Measurements from ENCODE around the gene RELN. TPM values are rescaled to one million over a fixed set of nuclear protein-coding genes. Genes with fewer than 3 reads are reported as not detected.

Gene RELN
- total RNA-seq, 1 experiment from 2014 or later = 0.02 TPM

DNA sequence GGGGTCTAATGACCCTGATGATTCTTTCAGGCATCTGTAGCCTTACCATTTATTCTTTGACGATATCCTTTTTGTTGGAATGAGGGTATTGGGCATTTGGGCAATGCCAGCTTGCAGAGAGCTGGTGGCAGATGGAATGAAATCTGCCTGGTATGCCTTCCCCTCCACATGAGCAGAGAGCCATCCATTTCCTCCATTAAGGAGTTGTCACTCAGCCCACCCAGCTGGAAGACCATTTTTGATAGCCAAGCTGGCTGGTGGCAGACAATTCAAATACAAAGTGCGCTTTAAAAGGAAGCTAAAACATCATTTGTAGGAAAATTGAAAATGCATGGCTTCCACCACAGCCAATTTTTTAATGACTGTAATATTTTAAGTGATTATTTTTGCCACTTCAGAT is 303.4 kb downstream of the RELN start:
- Histone ChIP-seq H2BK120ac (ENCODE audit: low read depth, low read length, poor library complexity, severe bottlenecking) (no peak overlapping the region), H2AFZ (ENCODE audit: low read length) (no peak overlapping the region), H2BK15ac (ENCODE audit: low read depth, low read length) (no peak overlapping the region), H3K79me1 (ENCODE audit: insufficient read depth, low read depth, low read length, poor library complexity, severe bottlenecking) (no peaks in the 10 kb centered on the region), H3K27ac (ENCODE audit: insufficient read length, low read depth, low read length) (no peak overlapping the region), H3K18ac (ENCODE audit: insufficient read length, low read depth, low read length) (no peak overlapping the region), H4K5ac (ENCODE audit: insufficient read length, low read depth, low read length) (no peak overlapping the region), H2BK5ac (ENCODE audit: insufficient read length, low read length) (no peak overlapping the region), H3K4me2 (ENCODE audit: insufficient read depth, insufficient read length, low read length) (no peak overlapping the region), H4K8ac (replicated peaks; ENCODE audit: insufficient read length, low read depth, low read length) (no peak overlapping the region), H4K91ac (ENCODE audit: insufficient read length, low read depth, low read length) (no peak overlapping the region), H3K56ac (ENCODE audit: insufficient read length, low read depth, low read length) (no peak overlapping the region), H3K4ac (ENCODE audit: low read depth, low read length) (no peak overlapping the region), H3K9me3 (ENCODE audit: control insufficient read depth, low read depth, low read length) (no peaks in the 10 kb centered on the region), H2BK20ac (ENCODE audit: low read depth, low read length, poor library complexity, severe bottlenecking) (no peak overlapping the region), H3K79me2 (ENCODE audit: insufficient read depth, low read length) (no peaks in the 10 kb centered on the region), H3K23me2 (ENCODE audit: insufficient read length, low read depth, low read length, poor library complexity, severe bottlenecking) (no peaks in the 10 kb centered on the region), H3K14ac (ENCODE audit: insufficient read depth, low read length) (no peak overlapping the region), H3K9ac (ENCODE audit: extremely low read depth, insufficient read length, low read length) (no peak overlapping the region), H4K20me1 (ENCODE audit: control insufficient read depth, insufficient read depth, insufficient read length) (no peaks in the 10 kb centered on the region), H3T11ph (ENCODE audit: low read length) (no peak overlapping the region), H3K27me3 (ENCODE audit: insufficient read depth, low read length) (no peaks in the 10 kb centered on the region), H3K23ac (ENCODE audit: insufficient read length, low read depth, low read length) (no peak overlapping the region), H2AK5ac (ENCODE audit: insufficient read length, low read length) (no peak overlapping the region), H3K4me1 (ENCODE audit: insufficient read depth, low read length) (no peaks in the 10 kb centered on the region), H2BK12ac (ENCODE audit: insufficient read length, low read depth, low read length) (no peak overlapping the region)
- H3K36me3 Mint-ChIP-seq (ENCODE audit: insufficient read depth in 1 of 3, low read depth in 3 of 3) = no peaks in the 10 kb centered on the region
- H3K4me3 Mint-ChIP-seq = no peak overlapping the region
- DNase-seq = no peak
- TF ChIP-seq, protein P1, sequence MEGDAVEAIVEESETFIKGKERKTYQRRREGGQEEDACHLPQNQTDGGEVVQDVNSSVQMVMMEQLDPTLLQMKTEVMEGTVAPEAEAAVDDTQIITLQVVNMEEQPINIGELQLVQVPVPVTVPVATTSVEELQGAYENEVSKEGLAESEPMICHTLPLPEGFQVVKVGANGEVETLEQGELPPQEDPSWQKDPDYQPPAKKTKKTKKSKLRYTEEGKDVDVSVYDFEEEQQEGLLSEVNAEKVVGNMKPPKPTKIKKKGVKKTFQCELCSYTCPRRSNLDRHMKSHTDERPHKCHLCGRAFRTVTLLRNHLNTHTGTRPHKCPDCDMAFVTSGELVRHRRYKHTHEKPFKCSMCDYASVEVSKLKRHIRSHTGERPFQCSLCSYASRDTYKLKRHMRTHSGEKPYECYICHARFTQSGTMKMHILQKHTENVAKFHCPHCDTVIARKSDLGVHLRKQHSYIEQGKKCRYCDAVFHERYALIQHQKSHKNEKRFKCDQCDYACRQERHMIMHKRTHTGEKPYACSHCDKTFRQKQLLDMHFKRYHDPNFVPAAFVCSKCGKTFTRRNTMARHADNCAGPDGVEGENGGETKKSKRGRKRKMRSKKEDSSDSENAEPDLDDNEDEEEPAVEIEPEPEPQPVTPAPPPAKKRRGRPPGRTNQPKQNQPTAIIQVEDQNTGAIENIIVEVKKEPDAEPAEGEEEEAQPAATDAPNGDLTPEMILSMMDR (conservative IDR thresholded peaks at IDR 0.05) = no peak
- H3K27me3 Mint-ChIP-seq (ENCODE audit: low read depth) = peaks cover 2% of the 10 kb centered on the region; the same call in 1 of the 2 replicates
- no peaks in the 10 kb centered on the region for H3K4me1 Mint-ChIP-seq
- no CpG with 5 or more reads among the region's 2 CpGs for WGBS (ENCODE audit: extremely low coverage, insufficient read length, low lambda C conversion rate)
- no peaks in the 10 kb centered on the region for H3K9me3 Mint-ChIP-seq
- H3K27ac Mint-ChIP-seq = no peak overlapping the region

Measured in H9 (cell line).